HCT116 (cell line): Measurements from ENCODE around the gene ARID4A. TPM values are rescaled to one million over a fixed set of nuclear protein-coding genes. Genes with fewer than 3 reads are reported as not detected.
"Not testable (repeated sequence)": the region's sequence is repeated elsewhere in the genome, so short reads cannot be mapped to it uniquely, and the experiment has no call there.

Experiments used
- ATAC-seq: fragments of 200-7000 bp; cut with Tn5 transposase; 2 replicates; pipeline ENCODE4 v1.9.1; 2020; ENCODE audit warnings: mild to moderate bottlenecking, moderate library complexity
- BruUV-seq: library from RNA; stranded (reverse); fragments of 400-500 nt; replicated peaks from 2 replicates; lab custom pipeline; 2021; lab: Mats Ljungman, UMichigan
- CTCF ChIA-PET: fragments of 300-600 bp; sonication (Branson Sonifier 250); formaldehyde crosslinking; loops from one replicate; lab custom pipeline; 2021; ENCODE audit warnings: antibody characterized with exemption; lab: Charles Lee
- POLR2A ChIA-PET: fragments of 300-600, 350-600 bp; sonication (Branson Sonifier 250); formaldehyde crosslinking; loops from one replicate; lab custom pipeline; 2021; ENCODE audit warnings: antibody characterized with exemption; lab: Charles Lee
- RAD21 ChIA-PET, 2 experiments: fragments of 300-600 bp; sonication (Branson Sonifier 250); formaldehyde crosslinking; loops; one replicate each; lab custom pipeline; 2023; ENCODE audit warnings: low total read pairs in 2 of 2; ENCODE audit not compliant: uncharacterized antibody in 2 of 2, unreplicated experiment in 2 of 2, low non-redundant PET in 1 of 2; lab: Charles Lee
- DNase-seq: peaks from one replicate; pipeline ENCODE4 v3.0.0-alpha.2; 2010; ENCODE audit warnings: low read depth, low spot score
- H2AFZ ChIP-seq: fragments of 200-600 bp; shearing (Covaris generic), sonication (generic); 2 replicates; pipeline ENCODE4 v1.6.1; 2017; ENCODE audit warnings: low read depth, mixed run types, mixed read lengths, antibody characterized with exemption, low read length; ENCODE audit not compliant: poor library complexity, severe bottlenecking
- H3K27ac ChIP-seq: 2 replicates; pipeline ENCODE4 v1.5.1; 2012; ENCODE audit warnings: low read depth, low read length
- H3K27me3 ChIP-seq: fragments of 200-600 bp; sonication (generic); 2 replicates; pipeline ENCODE4 v1.6.1; 2016; ENCODE audit warnings: mixed run types, low read length, mixed read lengths; ENCODE audit not compliant: insufficient read depth
- H3K36me3 ChIP-seq, 2 experiments: fragments of 200-500 bp in 1 of 2; fragments of 200-600 bp in 1 of 2; sonication (Bioruptor generic) in 1 of 2; sonication (generic) in 1 of 2; 2 replicates each; pipeline versions ENCODE4 v1.5.1 to v1.6.1; 2014 to 2016; ENCODE audit warnings: low read length in 2 of 2, inconsistent platforms in 1 of 2, mixed read lengths in 1 of 2, mixed run types in 1 of 2; ENCODE audit not compliant: insufficient read depth in 2 of 2, control insufficient read depth in 1 of 2
- H3K4me1 ChIP-seq, 2 experiments: fragments of 200-600 bp in 1 of 2; sonication (generic) in 1 of 2; 2 replicates each; pipeline versions ENCODE4 v1.5.1 to v1.6.1; 2012 to 2017; ENCODE audit warnings: low read length in 2 of 2, inconsistent platforms in 1 of 2, mild to moderate bottlenecking in 1 of 2, mixed read lengths in 1 of 2, mixed run types in 1 of 2, moderate library complexity in 1 of 2; ENCODE audit not compliant: insufficient read depth in 2 of 2, control insufficient read depth in 1 of 2
- H3K4me2 ChIP-seq: fragments of 200-600 bp; sonication (generic); 2 replicates; pipeline ENCODE4 v1.6.1; 2017; ENCODE audit warnings: mixed run types, low read length, mixed read lengths
- H3K4me3 ChIP-seq, 2 experiments: fragments of 200-600 bp in 1 of 2; sonication (generic) in 1 of 2; replicated peaks in 1 of 2; 2 replicates each; pipeline ENCODE4 v1.5.1; 2011 to 2016; ENCODE audit warnings: low read length in 2 of 2, control low read depth in 1 of 2, low read depth in 1 of 2, mild to moderate bottlenecking in 1 of 2, mixed read lengths in 1 of 2, mixed run types in 1 of 2
- H3K79me2 ChIP-seq: fragments of 200-600 bp; sonication (generic); 2 replicates; pipeline ENCODE4 v1.6.1; 2017; ENCODE audit warnings: mild to moderate bottlenecking, mixed run types, low read length, moderate library complexity, mixed read lengths; ENCODE audit not compliant: insufficient read depth
- H3K9ac ChIP-seq: fragments of 200-600 bp; sonication (generic); 2 replicates; pipeline ENCODE4 v1.6.1; 2016; ENCODE audit warnings: low read length, mixed read lengths
- H3K9me2 ChIP-seq: fragments of 200-600 bp; sonication (generic), shearing (Covaris generic); 2 replicates; pipeline ENCODE4 v1.6.1; 2017; ENCODE audit warnings: mixed run types, mild to moderate bottlenecking, moderate library complexity; ENCODE audit not compliant: insufficient read depth
- H3K9me3 ChIP-seq, 2 experiments: fragments of 200-500 bp in 1 of 2; fragments of 200-600 bp in 1 of 2; sonication (Bioruptor generic) in 1 of 2; sonication (generic) in 1 of 2; 2 replicates each; pipeline ENCODE4 v1.6.1; 2014 to 2017; ENCODE audit warnings: low read length in 2 of 2, mixed read lengths in 2 of 2, inconsistent platforms in 1 of 2, low read depth in 1 of 2, mild to moderate bottlenecking in 1 of 2, mixed run types in 1 of 2, moderate library complexity in 1 of 2; ENCODE audit not compliant: control insufficient read depth in 1 of 2, insufficient read depth in 1 of 2
- H4K20me1 ChIP-seq: fragments of 200-600 bp; sonication (generic), shearing (Covaris generic); 2 replicates; pipeline ENCODE4 v1.6.1; 2017; ENCODE audit warnings: mixed run types, mild to moderate bottlenecking, moderate library complexity; ENCODE audit not compliant: insufficient read depth
- intact Hi-C: fragments of 100-400 bp; cut with micrococcal nuclease; formaldehyde crosslinking; loops from 2 replicates; pipeline ENCODE4 v1.10.0; 2022
- total RNA-seq: library from RNA; stranded (reverse); gene quantifications from one replicate; pipeline ENCODE4 v1.2.1, GENCODE V29; 2021; ENCODE audit not compliant: unreplicated experiment

ARID4A gene
- total RNA-seq, 1 experiment from 2014 or later = 13.9 TPM

DNA sequence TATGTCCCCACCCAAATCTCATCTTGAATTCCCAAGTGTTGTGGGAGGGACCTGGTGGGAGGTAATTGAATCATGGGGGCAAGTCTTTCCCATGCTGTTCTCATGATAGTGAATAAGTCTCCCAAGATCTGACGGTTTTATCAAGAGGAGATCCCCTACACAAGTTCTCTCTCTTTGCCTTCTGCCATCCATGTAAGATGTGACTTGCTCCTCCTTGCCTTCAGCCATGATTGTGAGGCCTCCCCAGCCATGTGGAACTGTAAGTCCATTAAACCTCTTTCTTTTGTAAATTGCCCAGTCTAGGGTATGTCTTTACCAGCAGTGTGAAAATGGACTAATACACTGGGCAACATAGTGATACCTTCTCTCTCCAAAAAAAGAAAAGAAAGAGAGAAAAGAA lies 118.6 kb downstream of the ARID4A start:
- CTCF ChIA-PET = interaction anchor here (1.0 kb wide), 1 partner anchor 21 kb away, joined by 3 read pairs; the partner anchor contains the start of gene TOMM20L
- not testable (repeated sequence) for H3K9ac ChIP-seq

More for the DNA sequence above, 118.6 kb downstream of the ARID4A start:
- POLR2A ChIA-PET, intact Hi-C loops, H2AFZ ChIP-seq, H3K4me2 ChIP-seq, H3K9me3 ChIP-seq, BruUV-seq, H3K4me1 ChIP-seq, ATAC-seq, H3K9me2 ChIP-seq, H3K4me3 ChIP-seq, H3K27me3 ChIP-seq, RAD21 ChIA-PET, H4K20me1 ChIP-seq, H3K27ac ChIP-seq, DNase-seq: not testable (repeated sequence)
- Histone ChIP-seq H3K36me3 (peaks cover 28 to 34% of the 10 kb centered on the region in 2 experiments), H3K79me2 (peaks cover 81% of the 10 kb centered on the region)

Other genes starting within 250 kb of the ARID4A start
- 1.7 TPM for gene ARMH4, start 146.3 kb upstream of the ARID4A start, total RNA-seq
- gene ACTR10, start 98.4 kb upstream of the ARID4A start, total RNA-seq = 39.6 TPM
- gene PSMA3, start 53.7 kb upstream of the ARID4A start, total RNA-seq = 267 TPM
- gene TOMM20L, start 97.4 kb downstream of the ARID4A start, total RNA-seq = not detected
- 40.7 TPM for gene TIMM9, start 129.0 kb downstream of the ARID4A start, total RNA-seq
- 25.7 TPM for gene KIAA0586, start 129.2 kb downstream of the ARID4A start, total RNA-seq